ENCODE measurements around the gene DDX27. TPM values are rescaled to one million over a fixed set of nuclear protein-coding genes. Genes with fewer than 3 reads are reported as not detected.

Gene DDX27
- total and polyA plus RNA-seq, 2 of the 13 experiments (the other 11 are each of a cell fraction or from before 2014, with no cell fraction given): 42.6 to 72.8 TPM

DNA sequence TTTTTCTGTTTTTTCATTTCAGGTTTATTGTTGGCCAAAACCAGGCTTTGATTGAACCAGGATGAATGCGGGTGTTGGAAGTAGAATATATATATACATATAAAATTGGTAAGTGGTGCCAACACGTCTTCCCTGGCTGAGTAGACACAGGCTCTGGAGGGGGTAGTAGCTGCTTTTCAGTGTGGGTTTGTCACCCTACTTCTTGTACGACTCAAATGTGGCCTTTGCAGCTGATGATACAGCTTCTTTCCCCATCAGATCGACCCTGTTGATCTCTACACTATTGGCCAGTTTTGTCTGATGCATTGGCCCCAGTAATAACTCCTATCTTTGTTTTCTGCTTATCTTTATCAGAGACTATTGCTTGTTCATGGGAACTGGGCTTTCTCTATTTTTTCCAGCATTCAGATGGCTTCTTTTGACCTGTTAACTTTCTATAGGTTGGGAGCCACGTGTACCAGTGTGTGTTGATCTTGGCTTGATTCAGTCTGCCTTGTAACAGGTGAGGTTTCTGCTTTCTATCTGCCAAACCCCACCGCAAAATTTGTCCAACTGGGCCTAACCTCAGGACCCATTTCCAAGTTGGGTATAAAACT lies 61.3 kb downstream of the DDX27 start (continued):
- TF ChIP-seq, protein P1, sequence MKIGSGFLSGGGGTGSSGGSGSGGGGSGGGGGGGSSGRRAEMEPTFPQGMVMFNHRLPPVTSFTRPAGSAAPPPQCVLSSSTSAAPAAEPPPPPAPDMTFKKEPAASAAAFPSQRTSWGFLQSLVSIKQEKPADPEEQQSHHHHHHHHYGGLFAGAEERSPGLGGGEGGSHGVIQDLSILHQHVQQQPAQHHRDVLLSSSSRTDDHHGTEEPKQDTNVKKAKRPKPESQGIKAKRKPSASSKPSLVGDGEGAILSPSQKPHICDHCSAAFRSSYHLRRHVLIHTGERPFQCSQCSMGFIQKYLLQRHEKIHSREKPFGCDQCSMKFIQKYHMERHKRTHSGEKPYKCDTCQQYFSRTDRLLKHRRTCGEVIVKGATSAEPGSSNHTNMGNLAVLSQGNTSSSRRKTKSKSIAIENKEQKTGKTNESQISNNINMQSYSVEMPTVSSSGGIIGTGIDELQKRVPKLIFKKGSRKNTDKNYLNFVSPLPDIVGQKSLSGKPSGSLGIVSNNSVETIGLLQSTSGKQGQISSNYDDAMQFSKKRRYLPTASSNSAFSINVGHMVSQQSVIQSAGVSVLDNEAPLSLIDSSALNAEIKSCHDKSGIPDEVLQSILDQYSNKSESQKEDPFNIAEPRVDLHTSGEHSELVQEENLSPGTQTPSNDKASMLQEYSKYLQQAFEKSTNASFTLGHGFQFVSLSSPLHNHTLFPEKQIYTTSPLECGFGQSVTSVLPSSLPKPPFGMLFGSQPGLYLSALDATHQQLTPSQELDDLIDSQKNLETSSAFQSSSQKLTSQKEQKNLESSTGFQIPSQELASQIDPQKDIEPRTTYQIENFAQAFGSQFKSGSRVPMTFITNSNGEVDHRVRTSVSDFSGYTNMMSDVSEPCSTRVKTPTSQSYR (CRISPR knock-in tag; IDR thresholded peaks at IDR 0.05; ENCODE audit: borderline replicate concordance): no peak
- TF ChIP-seq NRL (CRISPR knock-in tag; IDR thresholded peaks at IDR 0.05; ENCODE audit: borderline replicate concordance): no peak
- TF ChIP-seq ZBTB8A (CRISPR knock-in tag; IDR thresholded peaks at IDR 0.05; ENCODE audit: borderline replicate concordance, low read depth): no peak
- no peak for TF ChIP-seq HOXA7 (CRISPR knock-in tag; IDR thresholded peaks at IDR 0.05)
- no peak for TF ChIP-seq IRF2 (CRISPR knock-in tag; IDR thresholded peaks at IDR 0.05)
- TF ChIP-seq PATZ1 (CRISPR knock-in tag; IDR thresholded peaks at IDR 0.05): 0 out of 2 replicates have a peak, but pooled peaks have one; percentile 4
- TF ChIP-seq ZNF781 (CRISPR knock-in tag; IDR thresholded peaks at IDR 0.05; ENCODE audit: borderline replicate concordance, not compliant biosample characterization): no peak
- TF ChIP-seq DR1 (CRISPR knock-in tag; IDR thresholded peaks at IDR 0.05): no peak
- no peak for TF ChIP-seq CHD4 (IDR thresholded peaks at IDR 0.05; ENCODE audit: borderline replicate concordance, low read length)
- no peak for TF ChIP-seq REL (CRISPR knock-in tag; conservative IDR thresholded peaks at IDR 0.05)
- TF ChIP-seq ZNF256 (CRISPR knock-in tag; conservative IDR thresholded peaks at IDR 0.05): peak; percentile 72; the same call in 1 of the 2 replicates
- no peak; the same call in 1 of the 2 replicates for TF ChIP-seq ZNF652 (CRISPR knock-in tag; IDR thresholded peaks at IDR 0.05; ENCODE audit: borderline replicate concordance, low read depth)
- no peak for TF ChIP-seq ZNF891 (CRISPR knock-in tag; IDR thresholded peaks at IDR 0.05)
- no peak for TF ChIP-seq TIGD3 (CRISPR knock-in tag; IDR thresholded peaks at IDR 0.05; ENCODE audit: borderline replicate concordance)
- no peak; the same call in 1 of the 2 replicates for TF ChIP-seq ZNF607 (CRISPR knock-in tag; IDR thresholded peaks at IDR 0.05; ENCODE audit: borderline replicate concordance)
- TF ChIP-seq AGO1 (IDR thresholded peaks at IDR 0.05; ENCODE audit: low read depth, low read length, poor library complexity, severe bottlenecking): no peak
- TF ChIP-seq HOXD1 (CRISPR knock-in tag; IDR thresholded peaks at IDR 0.05): no peak
- 0 out of 2 replicates have a peak, but pooled peaks have one; percentile 60 for TF ChIP-seq ZNF230 (CRISPR knock-in tag; IDR thresholded peaks at IDR 0.05)
- no peak for TF ChIP-seq TEAD2 (CRISPR knock-in tag; IDR thresholded peaks at IDR 0.05)
- TF ChIP-seq, protein P2, sequence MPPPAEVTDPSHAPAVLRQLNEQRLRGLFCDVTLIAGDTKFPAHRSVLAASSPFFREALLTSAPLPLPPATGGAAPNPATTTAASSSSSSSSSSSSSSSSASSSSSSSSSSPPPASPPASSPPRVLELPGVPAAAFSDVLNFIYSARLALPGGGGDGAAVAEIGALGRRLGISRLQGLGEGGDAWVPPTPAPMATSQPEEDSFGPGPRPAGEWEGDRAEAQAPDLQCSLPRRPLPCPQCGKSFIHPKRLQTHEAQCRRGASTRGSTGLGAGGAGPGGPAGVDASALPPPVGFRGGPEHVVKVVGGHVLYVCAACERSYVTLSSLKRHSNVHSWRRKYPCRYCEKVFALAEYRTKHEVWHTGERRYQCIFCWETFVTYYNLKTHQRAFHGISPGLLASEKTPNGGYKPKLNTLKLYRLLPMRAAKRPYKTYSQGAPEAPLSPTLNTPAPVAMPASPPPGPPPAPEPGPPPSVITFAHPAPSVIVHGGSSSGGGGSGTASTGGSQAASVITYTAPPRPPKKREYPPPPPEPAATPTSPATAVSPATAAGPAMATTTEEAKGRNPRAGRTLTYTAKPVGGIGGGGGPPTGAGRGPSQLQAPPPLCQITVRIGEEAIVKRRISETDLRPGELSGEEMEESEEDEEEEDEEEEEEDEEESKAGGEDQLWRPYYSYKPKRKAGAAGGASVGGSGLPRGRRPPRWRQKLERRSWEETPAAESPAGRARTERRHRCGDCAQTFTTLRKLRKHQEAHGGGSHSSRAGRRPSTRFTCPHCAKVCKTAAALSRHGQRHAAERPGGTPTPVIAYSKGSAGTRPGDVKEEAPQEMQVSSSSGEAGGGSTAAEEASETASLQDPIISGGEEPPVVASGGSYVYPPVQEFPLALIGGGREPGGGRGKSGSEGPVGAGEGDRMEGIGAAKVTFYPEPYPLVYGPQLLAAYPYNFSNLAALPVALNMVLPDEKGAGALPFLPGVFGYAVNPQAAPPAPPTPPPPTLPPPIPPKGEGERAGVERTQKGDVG (CRISPR knock-in tag; IDR thresholded peaks at IDR 0.05; ENCODE audit: borderline replicate concordance): no peak
